ENCODE data around the gene OR4N2.
"Not testable (repeated sequence)": the region's sequence is repeated elsewhere in the genome, so short reads cannot be mapped to it uniquely, and the experiment has no call there.

Gene OR4N2

GRCh38 chr14:19834203-19834848, 30.8 kb downstream of the OR4N2 start:
- not testable (repeated sequence) for DNase-seq (ENCODE audit: low spot score)

GRCh38 chr14:19838433-19838832, 34.9 kb downstream of the OR4N2 start:
- DNase-seq (ENCODE audit: low spot score) = no peak

DNA sequence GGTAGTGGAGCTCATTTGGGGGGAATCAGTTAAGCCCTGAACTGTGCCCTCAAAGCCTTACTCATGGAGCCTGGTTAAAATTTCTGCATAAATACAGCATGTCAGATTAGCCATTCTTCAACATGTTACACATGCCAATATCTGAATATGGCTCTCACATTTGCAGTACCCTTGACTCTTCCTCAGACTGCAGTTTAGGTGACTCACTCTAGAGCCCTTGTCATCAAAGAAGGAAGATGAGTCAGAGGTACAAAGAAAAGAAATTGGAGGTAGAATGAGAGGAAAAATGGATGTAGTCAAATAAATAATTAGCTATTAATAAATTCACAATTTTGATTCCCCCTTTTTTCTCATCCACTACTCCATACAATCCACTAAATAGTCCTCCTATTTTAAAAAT, 47.8 kb downstream of the OR4N2 start:
- no peak for DNase-seq (ENCODE audit: low spot score)

- DNase-seq (ENCODE audit: low spot score) = not testable (repeated sequence)
These were observed 62.6 kb downstream of the OR4N2 start for GRCh38 chr14:19866061-19866669.

GRCh38 chr14:19873178-19873577, 69.6 kb downstream of the OR4N2 start:
- DNase-seq (ENCODE audit: low spot score) = no peak

- DNase-seq (ENCODE audit: low spot score) = no peak
These were observed 71.3 kb downstream of the OR4N2 start, which contains the start of gene OR4K2 for GRCh38 chr14:19874842-19875241. Gene OR4K2 (plus strand): TSS chr14:19875142. CDS start chr14:19876268, 1,126 bp downstream.

DNA sequence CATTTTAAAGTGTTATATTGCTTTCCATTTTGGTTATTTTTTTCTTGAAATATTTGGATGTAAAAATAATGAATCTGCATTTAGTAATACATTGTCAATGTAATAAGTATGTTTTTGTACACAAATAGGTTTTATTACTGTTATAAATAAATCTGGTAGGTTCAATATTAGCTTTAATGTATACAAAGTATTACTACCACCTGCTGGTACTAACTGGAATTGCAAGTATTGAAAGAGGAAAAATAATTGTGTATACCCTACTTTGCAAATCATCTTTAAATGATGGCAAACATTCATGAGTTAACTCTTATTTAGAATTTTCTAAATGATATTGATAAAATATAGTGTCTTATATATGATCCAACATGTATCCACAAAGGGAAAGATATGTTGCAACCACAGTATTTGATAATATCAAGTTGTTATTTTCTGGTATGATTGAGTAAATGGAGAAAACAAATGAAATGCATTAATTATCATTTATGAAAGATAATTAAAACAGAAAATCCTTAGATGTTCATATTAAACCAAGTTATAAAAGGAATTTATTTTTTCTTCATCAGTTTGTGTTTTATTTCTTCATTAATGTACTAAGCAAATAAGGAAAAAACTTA, 74.6 kb downstream of the OR4N2 start:
- no peak for DNase-seq (ENCODE audit: low spot score)

All from hepatic stellate cell (primary cell).